22Rv1 (cell line): ENCODE measurements around the gene BTBD17.

ENCODE experiments used
- ZFX ChIP-seq: fragments of 450-650 bp; IDR thresholded peaks from 2 replicates; pipeline ENCODE4 v1.6.1; 2017; ENCODE audit warnings: antibody characterized with exemption, borderline replicate concordance
- TF ChIP-seq, protein P1 (sequence below): fragments of 450-650 bp; IDR thresholded peaks from 2 replicates; pipeline ENCODE4 v1.5.1; 2017; ENCODE audit warnings: mild to moderate bottlenecking

DNA sequence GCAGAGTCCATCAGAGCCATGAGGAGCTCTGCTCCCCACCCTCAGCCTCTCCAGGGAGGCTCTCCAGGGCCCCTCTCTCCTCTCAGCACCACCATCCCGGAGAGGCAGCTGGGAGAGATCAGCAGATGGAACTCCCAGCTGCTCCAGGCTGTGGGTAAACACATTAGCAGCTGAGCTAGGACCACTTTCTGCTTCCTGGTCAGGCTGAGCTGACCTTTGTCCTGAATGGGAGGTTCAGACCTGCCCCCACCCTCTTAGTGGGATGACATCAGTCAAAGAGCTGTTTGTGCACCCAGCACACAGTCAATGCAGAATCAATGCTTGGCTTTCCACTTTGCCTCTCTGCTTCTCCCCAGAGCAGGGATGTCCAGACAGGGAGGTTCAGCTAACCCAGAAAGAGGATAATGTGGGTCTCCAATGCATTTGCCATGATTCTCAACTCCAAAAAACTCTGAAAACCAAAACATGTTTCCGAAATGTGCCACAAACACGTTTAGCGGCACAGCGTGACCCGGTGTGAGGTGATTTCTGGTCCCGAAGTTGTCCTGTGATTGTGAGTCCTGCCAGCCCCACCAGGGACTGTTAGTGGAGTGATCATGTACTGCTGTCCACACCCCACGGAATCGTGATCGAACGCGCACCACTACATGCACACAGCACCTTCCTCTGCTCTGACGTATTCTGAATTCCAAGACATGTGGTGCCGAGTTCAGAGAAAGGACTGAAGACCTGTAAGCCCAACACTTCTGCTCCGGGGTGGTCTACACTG, 12.4 kb upstream of the BTBD17 start:
- TF ChIP-seq, protein P1, sequence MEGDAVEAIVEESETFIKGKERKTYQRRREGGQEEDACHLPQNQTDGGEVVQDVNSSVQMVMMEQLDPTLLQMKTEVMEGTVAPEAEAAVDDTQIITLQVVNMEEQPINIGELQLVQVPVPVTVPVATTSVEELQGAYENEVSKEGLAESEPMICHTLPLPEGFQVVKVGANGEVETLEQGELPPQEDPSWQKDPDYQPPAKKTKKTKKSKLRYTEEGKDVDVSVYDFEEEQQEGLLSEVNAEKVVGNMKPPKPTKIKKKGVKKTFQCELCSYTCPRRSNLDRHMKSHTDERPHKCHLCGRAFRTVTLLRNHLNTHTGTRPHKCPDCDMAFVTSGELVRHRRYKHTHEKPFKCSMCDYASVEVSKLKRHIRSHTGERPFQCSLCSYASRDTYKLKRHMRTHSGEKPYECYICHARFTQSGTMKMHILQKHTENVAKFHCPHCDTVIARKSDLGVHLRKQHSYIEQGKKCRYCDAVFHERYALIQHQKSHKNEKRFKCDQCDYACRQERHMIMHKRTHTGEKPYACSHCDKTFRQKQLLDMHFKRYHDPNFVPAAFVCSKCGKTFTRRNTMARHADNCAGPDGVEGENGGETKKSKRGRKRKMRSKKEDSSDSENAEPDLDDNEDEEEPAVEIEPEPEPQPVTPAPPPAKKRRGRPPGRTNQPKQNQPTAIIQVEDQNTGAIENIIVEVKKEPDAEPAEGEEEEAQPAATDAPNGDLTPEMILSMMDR, result no peak
- TF ChIP-seq ZFX, result no peak
